HepG2 (cell line): Measurements from ENCODE around the gene IMPACT. TPM values are rescaled to one million over a fixed set of nuclear protein-coding genes. Genes with fewer than 3 reads are reported as not detected.

Source experiments
- ATAC-seq: fragments of 200-7000 bp; cut with Tn5 transposase; 3 replicates; pipeline ENCODE4 v1.9.1; 2020; ENCODE audit warnings: mild to moderate bottlenecking, moderate library complexity
- BruUV-seq: library from RNA; stranded (reverse); fragments of 400-500 nt; replicated peaks from 2 replicates; lab custom pipeline; 2021; lab: Mats Ljungman, UMichigan
- CTCF ChIA-PET: fragments of 300-600 bp; formaldehyde crosslinking; extraction: SDS; loops from one replicate; lab custom pipeline; 2021; ENCODE audit warnings: low total read pairs, inconsistent platforms, low intra/inter-chr PET ratio; lab: Yijun Ruan, JAX
- POLR2A ChIA-PET: fragments of 350-600 bp; sonication (Branson Sonifier 250); formaldehyde crosslinking; loops from one replicate; lab custom pipeline; 2020; ENCODE audit warnings: antibody characterized with exemption, inconsistent platforms; lab: Yijun Ruan, JAX
- DNase-seq: peaks from one replicate; pipeline ENCODE4 v3.0.0-alpha.2; 2015; ENCODE audit warnings: low spot score
- FAIRE-seq: peaks from 3 replicates; lab custom pipeline; 2011; peaks lifted over from hg19 to GRCh38; lab: Jason Lieb, UNC
- H2AFZ ChIP-seq: one replicate; pipeline ENCODE4 v1.6.1; 2011; ENCODE audit warnings: low read length, inconsistent platforms
- H3K27ac ChIP-seq: fragments of 300-600 bp; 3 replicates; pipeline ENCODE4 v1.8.0; 2011; ENCODE audit warnings: mixed run types, mild to moderate bottlenecking, mixed read lengths, low read length, inconsistent platforms; ENCODE audit not compliant: insufficient read depth; ENCODE audit errors: extremely low read length
- H3K27me3 ChIP-seq, 2 experiments: fragments of 200-600 bp in 1 of 2; 2 replicates in 1 of 2; 3 replicates in 1 of 2; pipeline versions ENCODE4 v1.6.0 to v1.8.0; 2011; ENCODE audit warnings: low read length in 2 of 2, mild to moderate bottlenecking in 2 of 2, moderate library complexity in 2 of 2, inconsistent platforms in 1 of 2; ENCODE audit not compliant: insufficient read depth in 2 of 2, control insufficient read depth in 1 of 2
- H3K36me3 ChIP-seq, 2 experiments: fragments of 200-600 bp in 1 of 2; replicated peaks in 1 of 2; 2 replicates in 1 of 2; 3 replicates in 1 of 2; pipeline versions ENCODE4 v1.5.1 to v1.8.0; 2011; ENCODE audit warnings: low read length in 2 of 2, inconsistent platforms in 1 of 2; ENCODE audit not compliant: insufficient read depth in 2 of 2, control insufficient read depth in 1 of 2
- H3K4me1 ChIP-seq: 2 replicates; pipeline ENCODE4 v1.5.1; 2012; ENCODE audit warnings: low read length, inconsistent platforms; ENCODE audit not compliant: insufficient read depth
- H3K4me2 ChIP-seq: 2 replicates; pipeline ENCODE4 v1.6.0; 2011; ENCODE audit warnings: low read depth, low read length, inconsistent platforms
- H3K4me3 ChIP-seq, 3 experiments: fragments of 200-600 bp in 1 of 3; sonication (generic), shearing (Covaris generic) in 1 of 3; replicated peaks in 1 of 3; 2 replicates each; pipeline ENCODE4 v1.5.1; 2011 to 2016; ENCODE audit warnings: low read length in 3 of 3, inconsistent platforms in 2 of 3, low read depth in 2 of 3, mild to moderate bottlenecking in 2 of 3, control low read depth in 1 of 3, mixed read lengths in 1 of 3; ENCODE audit not compliant: insufficient read depth in 1 of 3
- H3K79me2 ChIP-seq: one replicate; pipeline ENCODE4 v1.6.1; 2011; ENCODE audit warnings: low read length, inconsistent platforms; ENCODE audit not compliant: insufficient read depth
- H3K9ac ChIP-seq: 2 replicates; pipeline ENCODE4 v1.6.0; 2011; ENCODE audit warnings: mild to moderate bottlenecking, low read depth, low read length, inconsistent platforms; ENCODE audit not compliant: insufficient read depth
- H3K9me3 ChIP-seq: 2 replicates; pipeline ENCODE4 v1.5.1; 2012; ENCODE audit warnings: mild to moderate bottlenecking, low read length
- H4K20me1 ChIP-seq: 2 replicates; pipeline ENCODE4 v1.6.0; 2011; ENCODE audit warnings: inconsistent platforms, mild to moderate bottlenecking, low read length, moderate library complexity; ENCODE audit not compliant: insufficient read depth
- ARNTL ChIP-seq: sonication (generic); formaldehyde crosslinking; IDR thresholded peaks from 2 replicates; pipeline ENCODE4 v1.4.0; 2020; ENCODE audit warnings: mild to moderate bottlenecking, missing genetic modification reagents
- MIXL1 ChIP-seq: IDR thresholded peaks from 2 replicates; pipeline ENCODE4 v1.6.1; 2016
- RORA ChIP-seq: sonication (generic); formaldehyde crosslinking; IDR thresholded peaks from 2 replicates; pipeline ENCODE4 v1.5.0; 2020; ENCODE audit warnings: mild to moderate bottlenecking, missing genetic modification reagents, moderate library complexity
- YY1 ChIP-seq: IDR thresholded peaks from 2 replicates; pipeline ENCODE4 v1.6.1; 2011; ENCODE audit warnings: low read length, low read depth, moderate library complexity, mild to moderate bottlenecking; ENCODE audit not compliant: insufficient read depth, insufficient replicate concordance
- ZNF354B ChIP-seq: sonication (generic); formaldehyde crosslinking; IDR thresholded peaks from 2 replicates; pipeline ENCODE4 v1.8.0; 2022; ENCODE audit warnings: mild to moderate bottlenecking, missing genetic modification reagents
- WGBS: methylation state at CpG from one replicate; pipeline ENCODE4 v1.1.6; 2017; ENCODE audit warnings: low lambda C conversion rate; 5-methylcytosine and 5-hydroxymethylcytosine counted together
- in situ Hi-C: cut with HindIII; loops from 2 replicates; pipeline ENCODE4 v1.10.0; 2017; ENCODE audit warnings: low pct_unique_long_range_greater_than_20kb; ENCODE audit not compliant: extremely low pct_ligation_motif_present
- intact Hi-C: fragments of 100-400 bp; cut with micrococcal nuclease; formaldehyde crosslinking; loops from one replicate; pipeline ENCODE4 v1.10.0; 2022; ENCODE audit not compliant: unreplicated experiment
- polyA plus RNA-seq, 8 experiments: library from polyadenylated mRNA; depleted of rRNA in 3 of 8; stranded (reverse) in 7 of 8; unstranded in 1 of 8; fragments of >200 nt; fragmentation: Illumina TruSeq in 4 of 8; extraction: Trizol in 4 of 8; gene quantifications; 2 replicates each; pipeline versions ENCODE4 v1.2.1 to v1.2.3, GENCODE V29; 2011 to 2016; ENCODE audit warnings: low read depth in 4 of 8, missing spikeins in 1 of 8, mixed read lengths in 1 of 8; ENCODE audit not compliant: insufficient read depth in 1 of 8
- total RNA-seq, 5 experiments: library from RNA; depleted of rRNA; stranded (reverse); fragments of >200 nt; fragmentation: Illumina TruSeq; extraction: Trizol; gene quantifications; 2 replicates each; pipeline ENCODE4 v1.2.3, GENCODE V29; 2016; ENCODE audit warnings: low read depth in 1 of 5
- TF ChIP-seq, protein P1 (sequence below): sonication (generic); formaldehyde crosslinking; conservative IDR thresholded peaks from 2 replicates; pipeline ENCODE4 v1.5.0; 2020; ENCODE audit warnings: missing genetic modification reagents
- TF ChIP-seq, protein P2 (sequence below): sonication (generic); formaldehyde crosslinking; IDR thresholded peaks from 2 replicates; pipeline ENCODE4 v1.5.0; 2020; ENCODE audit warnings: mild to moderate bottlenecking, missing genetic modification reagents
- TF ChIP-seq, protein P3 (sequence below): sonication (generic); formaldehyde crosslinking; IDR thresholded peaks from 2 replicates; pipeline ENCODE4 v1.5.0; 2020; ENCODE audit warnings: mild to moderate bottlenecking, missing genetic modification reagents, borderline replicate concordance

IMPACT gene
- total and polyA plus RNA-seq, 2 of the 13 experiments (the other 11 are each of a cell fraction or from before 2014, with no cell fraction given) = 5.0 to 7.7 TPM

DNA sequence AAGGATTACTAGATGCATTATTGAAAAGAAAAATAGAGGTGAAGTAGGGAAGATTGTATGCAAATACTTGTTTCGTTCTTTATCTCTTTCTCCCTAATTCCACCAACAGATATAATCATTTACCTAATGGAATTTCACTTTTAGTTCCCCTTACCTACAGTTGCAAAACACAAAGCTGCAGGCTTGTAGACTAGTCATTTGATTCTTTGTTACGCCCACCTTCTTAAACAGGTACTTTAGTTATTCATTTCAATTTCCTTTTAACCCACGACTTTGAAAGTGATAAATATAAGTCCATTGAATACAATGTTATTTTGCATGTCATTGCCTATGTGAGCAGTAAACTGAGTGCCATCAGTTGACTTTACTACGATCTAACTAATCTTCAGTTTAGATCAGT lies 30.1 kb downstream of the IMPACT start:
- Histone ChIP-seq H3K4me3 (no peak overlapping the region), H3K9me3 (no peaks in the 10 kb centered on the region), H4K20me1 (no peaks in the 10 kb centered on the region), H3K27me3 (no peaks in the 10 kb centered on the region), H3K4me1 (no peaks in the 10 kb centered on the region), H3K36me3 (no peaks in the 10 kb centered on the region), H3K27ac (no peak overlapping the region), H2AFZ (no peak overlapping the region), H3K9ac (no peak overlapping the region), H3K79me2 (no peaks in the 10 kb centered on the region), H3K4me2 (no peak overlapping the region)
- ChIA-PET CTCF (no interaction called here), POLR2A (no interaction called here)
- no peak for ATAC-seq
- FAIRE-seq = no peak
- BruUV-seq = no TSS peak
- intact Hi-C loops = no loop called here
- in situ Hi-C loops = no loop called here
- no peak for DNase-seq
- 60% methylated on average over 4 of the region's 4 CpGs for WGBS
- TF ChIP-seq YY1 = no peak
- no peak for TF ChIP-seq RORA (CRISPR knock-in tag)
- no peak for TF ChIP-seq MIXL1 (CRISPR knock-in tag)
- TF ChIP-seq ARNTL = no peak
- TF ChIP-seq, protein P1, sequence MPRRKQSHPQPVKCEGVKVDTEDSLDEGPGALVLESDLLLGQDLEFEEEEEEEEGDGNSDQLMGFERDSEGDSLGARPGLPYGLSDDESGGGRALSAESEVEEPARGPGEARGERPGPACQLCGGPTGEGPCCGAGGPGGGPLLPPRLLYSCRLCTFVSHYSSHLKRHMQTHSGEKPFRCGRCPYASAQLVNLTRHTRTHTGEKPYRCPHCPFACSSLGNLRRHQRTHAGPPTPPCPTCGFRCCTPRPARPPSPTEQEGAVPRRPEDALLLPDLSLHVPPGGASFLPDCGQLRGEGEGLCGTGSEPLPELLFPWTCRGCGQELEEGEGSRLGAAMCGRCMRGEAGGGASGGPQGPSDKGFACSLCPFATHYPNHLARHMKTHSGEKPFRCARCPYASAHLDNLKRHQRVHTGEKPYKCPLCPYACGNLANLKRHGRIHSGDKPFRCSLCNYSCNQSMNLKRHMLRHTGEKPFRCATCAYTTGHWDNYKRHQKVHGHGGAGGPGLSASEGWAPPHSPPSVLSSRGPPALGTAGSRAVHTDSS = no peak
- TF ChIP-seq, protein P2, sequence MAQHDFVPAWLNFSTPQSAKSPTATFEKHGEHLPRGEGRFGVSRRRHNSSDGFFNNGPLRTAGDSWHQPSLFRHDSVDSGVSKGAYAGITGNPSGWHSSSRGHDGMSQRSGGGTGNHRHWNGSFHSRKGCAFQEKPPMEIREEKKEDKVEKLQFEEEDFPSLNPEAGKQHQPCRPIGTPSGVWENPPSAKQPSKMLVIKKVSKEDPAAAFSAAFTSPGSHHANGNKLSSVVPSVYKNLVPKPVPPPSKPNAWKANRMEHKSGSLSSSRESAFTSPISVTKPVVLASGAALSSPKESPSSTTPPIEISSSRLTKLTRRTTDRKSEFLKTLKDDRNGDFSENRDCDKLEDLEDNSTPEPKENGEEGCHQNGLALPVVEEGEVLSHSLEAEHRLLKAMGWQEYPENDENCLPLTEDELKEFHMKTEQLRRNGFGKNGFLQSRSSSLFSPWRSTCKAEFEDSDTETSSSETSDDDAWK = no peak
- TF ChIP-seq ZNF354B (CRISPR knock-in tag) = no peak
- TF ChIP-seq, protein P3, sequence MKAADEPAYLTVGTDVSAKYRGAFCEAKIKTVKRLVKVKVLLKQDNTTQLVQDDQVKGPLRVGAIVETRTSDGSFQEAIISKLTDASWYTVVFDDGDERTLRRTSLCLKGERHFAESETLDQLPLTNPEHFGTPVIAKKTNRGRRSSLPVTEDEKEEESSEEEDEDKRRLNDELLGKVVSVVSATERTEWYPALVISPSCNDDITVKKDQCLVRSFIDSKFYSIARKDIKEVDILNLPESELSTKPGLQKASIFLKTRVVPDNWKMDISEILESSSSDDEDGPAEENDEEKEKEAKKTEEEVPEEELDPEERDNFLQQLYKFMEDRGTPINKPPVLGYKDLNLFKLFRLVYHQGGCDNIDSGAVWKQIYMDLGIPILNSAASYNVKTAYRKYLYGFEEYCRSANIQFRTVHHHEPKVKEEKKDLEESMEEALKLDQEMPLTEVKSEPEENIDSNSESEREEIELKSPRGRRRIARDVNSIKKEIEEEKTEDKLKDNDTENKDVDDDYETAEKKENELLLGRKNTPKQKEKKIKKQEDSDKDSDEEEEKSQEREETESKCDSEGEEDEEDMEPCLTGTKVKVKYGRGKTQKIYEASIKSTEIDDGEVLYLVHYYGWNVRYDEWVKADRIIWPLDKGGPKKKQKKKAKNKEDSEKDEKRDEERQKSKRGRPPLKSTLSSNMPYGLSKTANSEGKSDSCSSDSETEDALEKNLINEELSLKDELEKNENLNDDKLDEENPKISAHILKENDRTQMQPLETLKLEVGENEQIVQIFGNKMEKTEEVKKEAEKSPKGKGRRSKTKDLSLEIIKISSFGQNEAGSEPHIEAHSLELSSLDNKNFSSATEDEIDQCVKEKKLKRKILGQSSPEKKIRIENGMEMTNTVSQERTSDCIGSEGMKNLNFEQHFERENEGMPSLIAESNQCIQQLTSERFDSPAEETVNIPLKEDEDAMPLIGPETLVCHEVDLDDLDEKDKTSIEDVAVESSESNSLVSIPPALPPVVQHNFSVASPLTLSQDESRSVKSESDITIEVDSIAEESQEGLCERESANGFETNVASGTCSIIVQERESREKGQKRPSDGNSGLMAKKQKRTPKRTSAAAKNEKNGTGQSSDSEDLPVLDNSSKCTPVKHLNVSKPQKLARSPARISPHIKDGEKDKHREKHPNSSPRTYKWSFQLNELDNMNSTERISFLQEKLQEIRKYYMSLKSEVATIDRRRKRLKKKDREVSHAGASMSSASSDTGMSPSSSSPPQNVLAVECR = no peak
